Gastrocnemius medialis (tissue), 4 donors: ENCODE data around the gene SPATA31A5. TPM values are rescaled to one million over a fixed set of nuclear protein-coding genes. Genes with fewer than 3 reads are reported as not detected.
"Not testable (repeated sequence)": the region's sequence is repeated elsewhere in the genome, so short reads cannot be mapped to it uniquely, and the experiment has no call there.

Experiments
- ATAC-seq, 2 donors: fragments of 150-250 bp; one replicate each; pipeline ENCODE4 v1.9.1; 2016
- DNase-seq, 2 donors: peaks; one replicate each; pipeline ENCODE4 v3.0.0-alpha.2; 2019
- H3K27ac ChIP-seq, 4 donors: fragments of 200-600 bp; sonication (generic); 1 replicate in 1 of 4; 2 replicates in 3 of 4; pipeline ENCODE4 v1.5.1; 2016 to 2018; ENCODE audit warnings: mild to moderate bottlenecking in 2 of 4, moderate library complexity in 1 of 4
- H3K27me3 ChIP-seq, 3 donors: fragments of 200-600 bp; sonication (generic) in 2 of 3; 1 replicate in 1 of 3; 2 replicates in 2 of 3; pipeline versions ENCODE4 v1.5.1 to v1.6.0; 2016 to 2019; ENCODE audit warnings: mild to moderate bottlenecking in 1 of 3, moderate library complexity in 1 of 3
- H3K36me3 ChIP-seq, 2 donors: fragments of 200-600 bp; sonication (generic) in 1 of 2; one replicate each; pipeline ENCODE4 v1.5.1; 2017 to 2018
- H3K4me1 ChIP-seq, 2 donors: fragments of 200-600 bp; sonication (generic) in 1 of 2; one replicate each; pipeline ENCODE4 v1.5.1; 2016 to 2017; ENCODE audit warnings: mild to moderate bottlenecking in 2 of 2
- H3K4me3 ChIP-seq, 4 donors: fragments of 200-600 bp; sonication (generic) in 3 of 4; 1 replicate in 1 of 4; 2 replicates in 3 of 4; pipeline ENCODE4 v1.5.1; 2016 to 2019; ENCODE audit warnings: mild to moderate bottlenecking in 2 of 4
- H3K9me3 ChIP-seq, 3 donors: fragments of 200-600 bp; sonication (generic) in 2 of 3; 1 replicate in 1 of 3; 2 replicates in 2 of 3; pipeline ENCODE4 v1.5.1; 2016 to 2019
- in situ Hi-C, 4 donors: fragments of 200-750 bp; cut with MboI; loops; one replicate each; pipeline versions ENCODE4 v1.15.0 to v1.8.0; 2017; ENCODE audit warnings: low sequenced_read_pairs in 4 of 4
- intact Hi-C: fragments of 100-400 bp; cut with DNase I; formaldehyde crosslinking; loops from one replicate; pipeline ENCODE4 v1.15.1; 2023; ENCODE audit warnings: low total_unique reads
- total RNA-seq, 4 donors: library from RNA; depleted of rRNA; stranded (reverse); fragments of >200 nt; gene quantifications; one replicate each; pipeline versions ENCODE4 v1.1.0 to v1.2.3, GENCODE V29; 2016

SPATA31A5 gene
- not detected for total RNA-seq

DNA sequence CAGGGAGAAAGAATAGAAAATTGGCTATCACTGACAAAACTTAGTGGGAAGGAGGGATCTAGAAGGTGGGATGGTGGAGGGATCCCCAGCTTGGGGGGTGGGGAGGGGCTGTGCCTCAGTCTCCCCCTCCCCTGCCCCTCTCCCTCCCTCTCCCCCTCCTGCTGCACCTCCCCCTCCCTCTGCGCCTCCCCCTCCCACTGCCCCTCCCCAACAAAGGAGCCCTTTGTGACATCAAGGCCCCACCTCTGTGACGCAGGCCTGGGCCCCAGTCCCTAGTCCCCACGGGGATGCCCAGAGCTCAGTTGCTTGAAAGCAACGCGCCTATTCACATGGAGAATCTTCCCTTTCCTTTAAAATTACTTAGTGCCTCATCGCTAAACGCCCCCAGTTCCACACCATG is at the start of gene SPATA31A5:
SPATA31A5 (plus strand) TSS at position 301 of the 400 bp plus-strand sequence; CDS start at position 330, 29 bp downstream.
- H3K27me3 ChIP-seq, H3K4me1 ChIP-seq, intact Hi-C loops, DNase-seq, H3K9me3 ChIP-seq, H3K4me3 ChIP-seq, ATAC-seq, H3K27ac ChIP-seq, H3K36me3 ChIP-seq, in situ Hi-C loops: not testable (repeated sequence)

DNA sequence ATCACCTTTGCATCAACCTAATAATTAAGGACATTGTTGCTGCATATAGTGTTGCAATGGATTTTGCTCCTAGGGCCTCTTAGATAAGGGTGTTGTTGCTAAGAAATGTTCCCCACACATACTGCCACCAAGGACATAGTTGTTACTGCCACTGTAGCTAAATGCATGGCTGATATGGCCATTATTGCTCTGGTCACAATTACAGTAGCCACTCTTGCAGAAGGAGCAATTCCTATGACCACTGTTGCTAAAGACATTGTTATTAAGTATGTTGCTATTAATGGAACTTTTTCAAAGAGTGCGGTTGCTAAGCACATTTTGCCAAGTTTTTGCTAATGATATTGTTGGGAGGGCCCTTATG is 48.8 kb downstream of the SPATA31A5 start:
- H3K27me3 ChIP-seq, H3K27ac ChIP-seq, ATAC-seq, H3K9me3 ChIP-seq, DNase-seq, intact Hi-C loops, H3K36me3 ChIP-seq, H3K4me1 ChIP-seq, in situ Hi-C loops, H3K4me3 ChIP-seq: not testable (repeated sequence)

DNA sequence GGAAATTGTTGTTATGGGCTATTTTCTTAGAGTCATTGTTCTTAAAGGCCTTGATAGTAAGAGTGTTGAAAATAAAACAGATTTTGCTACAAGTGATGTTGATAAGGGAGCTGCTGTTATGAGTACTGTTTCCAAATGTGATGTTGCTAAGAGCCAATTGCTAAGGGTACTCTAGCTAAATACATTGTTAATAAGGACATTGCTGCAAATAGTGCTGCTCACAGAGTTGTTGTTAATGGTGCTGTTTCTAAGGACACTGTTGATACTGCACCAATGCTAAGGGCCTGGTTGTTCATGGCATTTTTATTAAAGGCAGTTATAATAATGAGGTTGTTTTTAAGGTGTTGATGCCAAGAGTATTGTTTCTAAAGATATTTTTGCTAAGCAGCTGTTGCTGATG is 52.2 kb downstream of the SPATA31A5 start:
- H3K27me3 ChIP-seq, H3K9me3 ChIP-seq, H3K36me3 ChIP-seq, intact Hi-C loops, H3K27ac ChIP-seq, in situ Hi-C loops, H3K4me1 ChIP-seq, ATAC-seq, H3K4me3 ChIP-seq, DNase-seq: not testable (repeated sequence)
